ENCODE results near the gene ATPAF2.

DNA sequence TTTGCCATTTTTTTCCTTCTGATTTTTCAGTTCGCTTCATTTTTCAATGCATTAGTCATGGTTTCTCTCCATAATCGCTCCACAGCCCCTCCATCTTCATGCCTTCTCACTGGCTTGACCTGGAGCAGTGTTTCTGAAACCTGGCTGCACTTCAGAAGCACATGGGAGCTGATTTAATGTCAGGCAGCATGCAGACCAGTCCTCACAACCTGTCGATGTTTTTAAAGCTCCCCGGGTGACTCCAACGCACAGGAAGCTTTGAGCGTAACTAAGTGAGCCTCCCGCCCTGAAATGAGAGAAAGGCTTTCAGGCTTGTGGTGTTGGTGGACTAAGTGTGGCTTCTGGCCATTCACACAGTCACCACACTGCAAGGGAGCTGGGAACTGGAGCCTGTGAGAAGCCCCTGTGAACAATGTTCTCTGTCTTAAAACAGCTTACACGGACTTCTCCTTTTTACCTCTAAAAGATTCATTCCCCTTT is 31.9 kb upstream of the ATPAF2 start:
- TF ChIP-seq CTCF (conservative IDR thresholded peaks at IDR 0.05) (no peak), EZH2 (IDR thresholded peaks at IDR 0.05; ENCODE audit: low read depth) (no peak)

Measured in PC-9 (cell line).